Measurements from ENCODE around the gene PVALB. TPM values are rescaled to one million over a fixed set of nuclear protein-coding genes. Genes with fewer than 3 reads are reported as not detected.

PVALB gene
- polyA plus RNA-seq, 1 of the 3 experiments (the other 2 are of a cell fraction), result not detected

DNA sequence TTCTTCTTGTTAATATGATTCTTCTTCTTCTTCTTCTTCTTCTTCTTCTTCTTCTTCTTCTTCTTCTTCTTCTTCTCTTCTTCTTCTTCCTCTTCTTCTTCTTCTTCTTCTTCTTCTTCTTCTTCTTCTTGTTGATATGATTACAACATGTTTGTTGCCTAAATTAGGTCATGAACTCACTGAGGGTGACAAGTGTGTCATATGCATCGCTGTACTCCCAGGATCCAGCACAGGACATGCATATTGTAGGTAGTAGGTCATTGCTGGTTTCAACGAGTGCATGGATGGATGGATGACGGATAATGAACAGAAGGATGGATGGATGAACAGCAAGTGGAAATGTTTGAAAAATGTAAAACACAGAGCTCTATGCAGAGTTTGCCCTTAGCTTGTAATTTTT, 14.9 kb upstream of the PVALB start (continued):
- no peak for TF ChIP-seq EZH2phosphoT487 (IDR thresholded peaks at IDR 0.05; ENCODE audit: borderline replicate concordance, low read depth)

DNA sequence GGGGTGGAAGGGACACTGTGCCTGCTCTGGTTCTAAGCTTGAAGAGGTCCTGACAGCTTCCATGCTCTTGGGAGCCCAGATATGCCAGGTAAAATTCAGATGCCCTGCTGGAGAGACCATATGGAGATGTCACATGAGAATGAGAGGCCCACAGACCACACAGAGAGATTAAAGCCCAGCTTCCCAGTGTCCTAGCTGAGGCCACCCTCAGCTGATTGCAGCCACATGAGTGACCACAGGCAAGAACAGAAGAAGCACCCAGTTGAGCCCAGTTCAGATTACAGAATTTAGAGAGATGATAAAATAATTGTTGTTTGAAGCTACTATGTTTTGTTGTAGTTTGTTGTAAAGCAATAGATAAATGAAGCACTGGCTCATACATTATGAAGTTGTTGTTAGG, 14.4 kb upstream of the PVALB start:
- no peak for TF ChIP-seq ELF1 (IDR thresholded peaks at IDR 0.05)
- TF ChIP-seq TEAD4 (IDR thresholded peaks at IDR 0.05; ENCODE audit: borderline replicate concordance, insufficient read depth), result no peak
- no peak for TF ChIP-seq FOXJ3 (CRISPR knock-in tag; IDR thresholded peaks at IDR 0.05)
- no peak for TF ChIP-seq POLR2AphosphoS5 (IDR thresholded peaks at IDR 0.05; ENCODE audit: low read depth, low read length)
- TF ChIP-seq, protein P1, sequence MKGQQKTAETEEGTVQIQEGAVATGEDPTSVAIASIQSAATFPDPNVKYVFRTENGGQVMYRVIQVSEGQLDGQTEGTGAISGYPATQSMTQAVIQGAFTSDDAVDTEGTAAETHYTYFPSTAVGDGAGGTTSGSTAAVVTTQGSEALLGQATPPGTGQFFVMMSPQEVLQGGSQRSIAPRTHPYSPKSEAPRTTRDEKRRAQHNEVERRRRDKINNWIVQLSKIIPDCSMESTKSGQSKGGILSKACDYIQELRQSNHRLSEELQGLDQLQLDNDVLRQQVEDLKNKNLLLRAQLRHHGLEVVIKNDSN (IDR thresholded peaks at IDR 0.05; ENCODE audit: borderline replicate concordance, low read depth), result no peak
- H3K9me2 ChIP-seq, result no peaks in the 10 kb centered on the region
- H3K9ac ChIP-seq, result no peak overlapping the region
- no peak overlapping the region for H3K4me3 ChIP-seq (ENCODE audit: low read depth in 2 of 2, low read length in 1 of 2)
- no peak overlapping the region for H2AFZ ChIP-seq (ENCODE audit: low read depth)
- H3F3A ChIP-seq (replicated peaks; ENCODE audit: insufficient read depth), result no peaks in the 10 kb centered on the region
- H3K36me3 ChIP-seq (replicated peaks in 1 of 2; ENCODE audit: control insufficient read depth in 1 of 2, insufficient read depth in 2 of 2, low read length in 1 of 2), result no peaks in the 10 kb centered on the region
- POLR2A ChIA-PET, result no interaction called here
- peaks cover 5% of the 10 kb centered on the region; the same call in 1 of the 2 replicates for H3K27me3 ChIP-seq (ENCODE audit: insufficient read depth)
- CTCF ChIA-PET, result interaction anchor here (0.6 to 3.3 kb wide), 4 partner anchors 8 to 175 kb away, joined by 3 to 21 read pairs (median 6); no protein-coding TSS in a partner anchor
- no peaks in the 10 kb centered on the region for H3K4me1 ChIP-seq (ENCODE audit: control insufficient read depth in 1 of 2, insufficient read depth in 2 of 2, low read depth in 1 of 2, low read length in 1 of 2)
- H4K20me1 ChIP-seq (ENCODE audit: insufficient read depth), result no peaks in the 10 kb centered on the region
- no peak overlapping the region for H3K4me2 ChIP-seq
- no peaks in the 10 kb centered on the region for H3K9me3 ChIP-seq
- H3K79me2 ChIP-seq (ENCODE audit: insufficient read depth), result no peaks in the 10 kb centered on the region
- no peak overlapping the region for H3K27ac ChIP-seq (ENCODE audit: low read depth in 2 of 2, low read length in 1 of 2)
- DNase-seq, result no peak

DNA sequence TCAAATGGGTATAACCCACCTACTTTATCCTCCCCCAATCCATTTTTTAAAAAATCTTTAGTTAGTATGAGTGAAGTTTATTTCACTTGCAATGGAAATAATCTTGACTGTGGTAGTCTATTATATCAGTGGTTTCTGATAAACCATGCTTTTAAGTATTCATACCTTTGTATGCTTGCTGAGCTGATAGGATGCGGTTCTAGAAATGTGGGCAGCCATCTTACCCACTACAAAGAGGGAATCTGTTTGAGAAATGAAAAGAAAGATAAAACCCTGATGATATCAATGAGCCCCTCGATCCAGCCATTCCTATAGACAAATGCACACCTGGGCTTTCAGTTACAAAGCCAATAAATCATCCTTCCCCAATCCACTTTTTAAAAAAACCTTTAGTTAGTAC, 13.8 kb upstream of the PVALB start:
- H3K4me3 ChIP-seq (ENCODE audit: low read depth in 2 of 2, low read length in 1 of 2), result no peak overlapping the region
- no peaks in the 10 kb centered on the region for H3F3A ChIP-seq (replicated peaks; ENCODE audit: insufficient read depth)
- DNase-seq, result no peak
- no peaks in the 10 kb centered on the region for H3K4me1 ChIP-seq (ENCODE audit: control insufficient read depth in 1 of 2, insufficient read depth in 2 of 2, low read depth in 1 of 2, low read length in 1 of 2)
- TF ChIP-seq JUND (IDR thresholded peaks at IDR 0.05) (no peak), SMC3 (IDR thresholded peaks at IDR 0.05; ENCODE audit: low read depth, low read length) (no peak), ELF1 (IDR thresholded peaks at IDR 0.05) (no peak), CHD2 (IDR thresholded peaks at IDR 0.05; ENCODE audit: low read length, partially characterized antibody) (no peak), FOXM1 (IDR thresholded peaks at IDR 0.05; ENCODE audit: low read depth) (no peak), SIN3A (IDR thresholded peaks at IDR 0.05; ENCODE audit: borderline replicate concordance, low read depth, low read length) (no peak), EZH2phosphoT487 (IDR thresholded peaks at IDR 0.05; ENCODE audit: borderline replicate concordance, low read depth) (no peak), RFX5 (IDR thresholded peaks at IDR 0.05; ENCODE audit: low read length) (no peak), NRF1 (IDR thresholded peaks at IDR 0.05; ENCODE audit: low read depth, low read length) (no peak), GATA2 (CRISPR knock-in tag; IDR thresholded peaks at IDR 0.05) (no peak)
- TF ChIP-seq, protein P2, sequence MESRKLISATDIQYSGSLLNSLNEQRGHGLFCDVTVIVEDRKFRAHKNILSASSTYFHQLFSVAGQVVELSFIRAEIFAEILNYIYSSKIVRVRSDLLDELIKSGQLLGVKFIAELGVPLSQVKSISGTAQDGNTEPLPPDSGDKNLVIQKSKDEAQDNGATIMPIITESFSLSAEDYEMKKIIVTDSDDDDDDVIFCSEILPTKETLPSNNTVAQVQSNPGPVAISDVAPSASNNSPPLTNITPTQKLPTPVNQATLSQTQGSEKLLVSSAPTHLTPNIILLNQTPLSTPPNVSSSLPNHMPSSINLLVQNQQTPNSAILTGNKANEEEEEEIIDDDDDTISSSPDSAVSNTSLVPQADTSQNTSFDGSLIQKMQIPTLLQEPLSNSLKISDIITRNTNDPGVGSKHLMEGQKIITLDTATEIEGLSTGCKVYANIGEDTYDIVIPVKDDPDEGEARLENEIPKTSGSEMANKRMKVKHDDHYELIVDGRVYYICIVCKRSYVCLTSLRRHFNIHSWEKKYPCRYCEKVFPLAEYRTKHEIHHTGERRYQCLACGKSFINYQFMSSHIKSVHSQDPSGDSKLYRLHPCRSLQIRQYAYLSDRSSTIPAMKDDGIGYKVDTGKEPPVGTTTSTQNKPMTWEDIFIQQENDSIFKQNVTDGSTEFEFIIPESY (IDR thresholded peaks at IDR 0.05; ENCODE audit: borderline replicate concordance, low read depth), result no peak
- TF ChIP-seq, protein P3, sequence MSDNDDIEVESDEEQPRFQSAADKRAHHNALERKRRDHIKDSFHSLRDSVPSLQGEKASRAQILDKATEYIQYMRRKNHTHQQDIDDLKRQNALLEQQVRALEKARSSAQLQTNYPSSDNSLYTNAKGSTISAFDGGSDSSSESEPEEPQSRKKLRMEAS (IDR thresholded peaks at IDR 0.05; ENCODE audit: low read depth), result no peak
- TF ChIP-seq, protein P4, sequence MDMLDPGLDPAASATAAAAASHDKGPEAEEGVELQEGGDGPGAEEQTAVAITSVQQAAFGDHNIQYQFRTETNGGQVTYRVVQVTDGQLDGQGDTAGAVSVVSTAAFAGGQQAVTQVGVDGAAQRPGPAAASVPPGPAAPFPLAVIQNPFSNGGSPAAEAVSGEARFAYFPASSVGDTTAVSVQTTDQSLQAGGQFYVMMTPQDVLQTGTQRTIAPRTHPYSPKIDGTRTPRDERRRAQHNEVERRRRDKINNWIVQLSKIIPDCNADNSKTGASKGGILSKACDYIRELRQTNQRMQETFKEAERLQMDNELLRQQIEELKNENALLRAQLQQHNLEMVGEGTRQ (IDR thresholded peaks at IDR 0.05; ENCODE audit: borderline replicate concordance, low read depth, low read length), result no peak
- TF ChIP-seq, protein P5, sequence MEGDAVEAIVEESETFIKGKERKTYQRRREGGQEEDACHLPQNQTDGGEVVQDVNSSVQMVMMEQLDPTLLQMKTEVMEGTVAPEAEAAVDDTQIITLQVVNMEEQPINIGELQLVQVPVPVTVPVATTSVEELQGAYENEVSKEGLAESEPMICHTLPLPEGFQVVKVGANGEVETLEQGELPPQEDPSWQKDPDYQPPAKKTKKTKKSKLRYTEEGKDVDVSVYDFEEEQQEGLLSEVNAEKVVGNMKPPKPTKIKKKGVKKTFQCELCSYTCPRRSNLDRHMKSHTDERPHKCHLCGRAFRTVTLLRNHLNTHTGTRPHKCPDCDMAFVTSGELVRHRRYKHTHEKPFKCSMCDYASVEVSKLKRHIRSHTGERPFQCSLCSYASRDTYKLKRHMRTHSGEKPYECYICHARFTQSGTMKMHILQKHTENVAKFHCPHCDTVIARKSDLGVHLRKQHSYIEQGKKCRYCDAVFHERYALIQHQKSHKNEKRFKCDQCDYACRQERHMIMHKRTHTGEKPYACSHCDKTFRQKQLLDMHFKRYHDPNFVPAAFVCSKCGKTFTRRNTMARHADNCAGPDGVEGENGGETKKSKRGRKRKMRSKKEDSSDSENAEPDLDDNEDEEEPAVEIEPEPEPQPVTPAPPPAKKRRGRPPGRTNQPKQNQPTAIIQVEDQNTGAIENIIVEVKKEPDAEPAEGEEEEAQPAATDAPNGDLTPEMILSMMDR (IDR thresholded peaks at IDR 0.05), result no peak
- WGBS (ENCODE audit: low lambda C conversion rate), result 16% methylated on average over 2 of the region's 2 CpGs
- no peaks in the 10 kb centered on the region for H3K36me3 ChIP-seq (replicated peaks in 1 of 2; ENCODE audit: control insufficient read depth in 1 of 2, insufficient read depth in 2 of 2, low read length in 1 of 2)
- H4K20me1 ChIP-seq (ENCODE audit: insufficient read depth), result no peaks in the 10 kb centered on the region
- peaks cover 5% of the 10 kb centered on the region; the same call in 1 of the 2 replicates for H3K27me3 ChIP-seq (ENCODE audit: insufficient read depth)
- no peaks in the 10 kb centered on the region for H3K79me2 ChIP-seq (ENCODE audit: insufficient read depth)
- no peak overlapping the region for H3K4me2 ChIP-seq
- no peak overlapping the region for H3K9ac ChIP-seq
- no peak overlapping the region for H3K27ac ChIP-seq (ENCODE audit: low read depth in 2 of 2, low read length in 1 of 2)
- CTCF ChIA-PET, result interaction anchor here (0.6 to 3.3 kb wide), 3 partner anchors 26 to 174 kb away, joined by 3 to 21 read pairs (median 8); no protein-coding TSS in a partner anchor
- no peaks in the 10 kb centered on the region for H3K9me2 ChIP-seq
- POLR2A ChIA-PET, result no interaction called here
- H3K9me3 ChIP-seq, result no peaks in the 10 kb centered on the region
- H2AFZ ChIP-seq (ENCODE audit: low read depth), result no peak overlapping the region

Data from SK-N-SH (cell line).